Upper lobe of left lung (tissue), 4 donors: ENCODE results near the gene TBC1D19.

Source experiments
- EP300 ChIP-seq, 4 donors: sonication (generic); formaldehyde crosslinking; IDR thresholded peaks; one replicate each; pipeline ENCODE4 v1.5.1; 2017; ENCODE audit warnings: antibody characterized with exemption in 4 of 4, control low read depth in 2 of 4
- POLR2A ChIP-seq, 4 donors: fragments of 450-650 bp; IDR thresholded peaks; one replicate each; pipeline ENCODE4 v1.5.1; 2016 to 2017; ENCODE audit warnings: antibody characterized with exemption in 4 of 4, mild to moderate bottlenecking in 2 of 4
- POLR2AphosphoS5 ChIP-seq, 2 donors: sonication (generic); formaldehyde crosslinking; IDR thresholded peaks; one replicate each; pipeline ENCODE4 v1.5.1; 2017; ENCODE audit warnings: antibody characterized with exemption in 2 of 2
- TF ChIP-seq, protein P1 (sequence below), 6 experiments: fragments of 450-650 bp in 4 of 6; fragments of 200-600 bp in 2 of 6; sonication (generic) in 2 of 6; IDR thresholded peaks; one replicate each; pipeline ENCODE4 v1.5.1; 2016 to 2019; ENCODE audit warnings: antibody characterized with exemption in 6 of 6

DNA sequence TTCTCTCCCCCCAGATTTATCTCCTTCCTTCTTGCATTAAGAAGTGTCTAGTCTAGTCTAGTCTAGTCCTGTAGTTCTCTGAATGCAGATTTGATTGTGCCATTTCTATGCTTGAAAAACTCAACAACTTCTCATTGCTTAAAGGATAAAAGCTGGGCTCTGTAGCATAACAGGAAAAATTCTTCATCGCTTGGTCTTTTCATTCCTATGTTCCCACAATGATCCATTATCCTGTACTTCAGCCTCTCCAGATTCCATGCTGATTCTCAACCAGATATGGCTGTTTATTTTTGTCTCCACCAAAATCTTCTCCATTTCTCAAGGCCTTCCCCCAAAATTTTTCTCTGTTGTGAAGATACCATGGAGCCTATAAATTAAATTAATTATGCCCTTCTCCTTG, 173.9 kb downstream of the TBC1D19 start:
- TF ChIP-seq POLR2A (IDR thresholded peaks at IDR 0.05) (no peak), POLR2AphosphoS5 (IDR thresholded peaks at IDR 0.05) (no peak), EP300 (IDR thresholded peaks at IDR 0.05) (no peak)
- TF ChIP-seq, protein P1, sequence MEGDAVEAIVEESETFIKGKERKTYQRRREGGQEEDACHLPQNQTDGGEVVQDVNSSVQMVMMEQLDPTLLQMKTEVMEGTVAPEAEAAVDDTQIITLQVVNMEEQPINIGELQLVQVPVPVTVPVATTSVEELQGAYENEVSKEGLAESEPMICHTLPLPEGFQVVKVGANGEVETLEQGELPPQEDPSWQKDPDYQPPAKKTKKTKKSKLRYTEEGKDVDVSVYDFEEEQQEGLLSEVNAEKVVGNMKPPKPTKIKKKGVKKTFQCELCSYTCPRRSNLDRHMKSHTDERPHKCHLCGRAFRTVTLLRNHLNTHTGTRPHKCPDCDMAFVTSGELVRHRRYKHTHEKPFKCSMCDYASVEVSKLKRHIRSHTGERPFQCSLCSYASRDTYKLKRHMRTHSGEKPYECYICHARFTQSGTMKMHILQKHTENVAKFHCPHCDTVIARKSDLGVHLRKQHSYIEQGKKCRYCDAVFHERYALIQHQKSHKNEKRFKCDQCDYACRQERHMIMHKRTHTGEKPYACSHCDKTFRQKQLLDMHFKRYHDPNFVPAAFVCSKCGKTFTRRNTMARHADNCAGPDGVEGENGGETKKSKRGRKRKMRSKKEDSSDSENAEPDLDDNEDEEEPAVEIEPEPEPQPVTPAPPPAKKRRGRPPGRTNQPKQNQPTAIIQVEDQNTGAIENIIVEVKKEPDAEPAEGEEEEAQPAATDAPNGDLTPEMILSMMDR (IDR thresholded peaks at IDR 0.05) = no peak
